HG03575 (cell line): ENCODE measurements around the gene SGMS1.
"Not testable (repeated sequence)": the region's sequence is repeated elsewhere in the genome, so short reads cannot be mapped to it uniquely, and the experiment has no call there.

ENCODE experiments used
- ATAC-seq: cut with Tn5 transposase; IDR thresholded peaks from one replicate; pipeline ENCODE4 v1.9.1; 2021; ENCODE audit not compliant: unreplicated experiment, insufficient number of reproducible peaks, low FRiP score; ENCODE audit errors: extremely low read depth

Gene SGMS1

DNA sequence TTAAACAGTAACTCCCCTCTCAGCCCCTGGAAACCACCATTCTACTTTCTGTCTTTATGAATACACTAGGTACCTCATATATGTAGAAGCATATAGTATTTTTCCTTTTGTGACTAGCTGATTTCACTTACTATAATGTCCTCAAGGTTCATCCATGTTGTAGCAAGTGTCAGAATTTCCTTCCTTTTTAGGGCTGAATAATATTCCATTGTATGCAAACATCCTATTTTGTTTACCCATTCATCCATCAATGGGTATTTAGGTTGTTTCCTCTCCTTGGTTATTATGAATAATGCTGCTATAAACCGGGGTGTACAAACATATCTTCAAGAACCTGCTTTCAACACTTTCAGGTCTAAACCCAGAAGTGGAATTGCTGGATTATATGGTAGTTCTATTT, 125.3 kb downstream of the SGMS1 start:
- ATAC-seq, result no peak

DNA sequence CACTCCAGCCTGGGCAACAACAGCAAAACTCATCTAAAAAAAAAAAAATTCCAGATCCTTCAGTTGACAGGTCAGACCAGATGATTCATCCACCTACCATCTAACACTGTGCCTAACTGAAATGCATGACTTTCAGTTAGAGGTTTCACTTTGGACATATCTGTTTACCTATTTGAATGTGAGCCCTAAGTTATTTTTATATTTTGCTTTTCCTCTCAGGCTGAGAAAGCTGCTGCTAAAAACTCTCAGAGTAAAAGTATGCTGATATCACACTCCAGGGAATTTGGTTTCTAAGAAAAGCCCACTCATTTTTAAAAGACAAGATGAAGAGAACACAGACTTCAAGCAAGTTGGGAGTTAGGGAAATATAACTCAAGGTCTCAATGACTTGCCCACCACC, 126.0 kb downstream of the SGMS1 start:
- peak; percentile 94 for ATAC-seq

DNA sequence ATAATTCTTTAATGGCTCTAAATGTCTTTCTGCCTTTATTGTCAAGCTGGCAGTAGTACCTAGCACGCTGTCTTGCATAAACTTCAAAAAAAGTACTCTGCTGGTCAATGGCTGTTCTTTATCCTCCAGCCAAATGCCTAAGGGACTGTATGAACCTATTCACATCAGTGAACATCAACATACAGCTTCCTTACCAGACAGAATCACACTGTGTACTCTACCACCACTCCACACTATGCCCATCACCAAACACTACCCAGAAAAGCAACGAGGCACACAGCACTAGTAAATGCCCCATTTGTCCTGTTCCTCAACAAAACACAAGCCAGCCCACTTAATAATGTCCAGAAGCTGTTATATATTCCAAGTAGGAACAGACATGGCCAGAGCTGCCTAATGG, 127.5 kb downstream of the SGMS1 start:
- no peak for ATAC-seq

DNA sequence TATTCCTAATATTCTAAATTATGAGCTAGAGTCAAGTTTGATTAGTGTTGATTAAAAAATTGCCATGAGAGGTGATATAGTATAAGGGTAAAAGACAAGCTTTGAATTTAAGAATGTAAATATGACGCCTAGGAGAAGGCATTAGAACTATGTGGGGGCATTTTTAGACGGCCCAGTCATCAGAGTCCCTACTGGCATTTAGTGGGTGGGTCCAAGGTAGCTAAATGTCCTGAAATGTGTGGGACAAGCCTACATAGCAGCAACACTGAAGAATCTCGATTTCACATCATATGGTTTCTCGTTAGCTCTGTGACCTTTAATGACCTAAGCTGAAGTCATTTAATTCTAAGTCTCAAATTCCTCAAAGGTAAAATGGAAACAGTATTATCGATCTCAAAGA, 133.5 kb downstream of the SGMS1 start:
- no peak for ATAC-seq

DNA sequence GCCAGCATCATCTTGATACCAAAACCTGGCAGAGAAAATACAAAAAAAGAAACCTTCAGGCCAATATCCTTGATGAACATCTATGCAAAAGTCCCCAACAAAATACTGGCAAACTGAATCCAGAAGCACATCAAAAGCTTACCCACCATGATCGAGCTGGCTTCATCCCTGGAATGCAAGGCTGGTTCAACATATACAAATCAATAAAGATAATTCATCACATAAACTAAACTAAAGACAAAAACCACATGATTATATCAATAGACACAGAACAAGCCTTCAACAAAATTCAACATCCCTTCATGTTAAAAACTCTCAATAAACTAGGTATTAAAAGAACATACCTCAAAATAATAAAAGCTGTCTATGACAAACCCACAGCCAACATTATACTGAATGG, 139.2 kb downstream of the SGMS1 start:
- not testable (repeated sequence) for ATAC-seq

- no peak for ATAC-seq
Observed at GRCh38 chr10:50480054-50481007, 143.4 kb downstream of the SGMS1 start.

- no peak for ATAC-seq
Observed at GRCh38 chr10:50477287-50478203, 146.2 kb downstream of the SGMS1 start.

DNA sequence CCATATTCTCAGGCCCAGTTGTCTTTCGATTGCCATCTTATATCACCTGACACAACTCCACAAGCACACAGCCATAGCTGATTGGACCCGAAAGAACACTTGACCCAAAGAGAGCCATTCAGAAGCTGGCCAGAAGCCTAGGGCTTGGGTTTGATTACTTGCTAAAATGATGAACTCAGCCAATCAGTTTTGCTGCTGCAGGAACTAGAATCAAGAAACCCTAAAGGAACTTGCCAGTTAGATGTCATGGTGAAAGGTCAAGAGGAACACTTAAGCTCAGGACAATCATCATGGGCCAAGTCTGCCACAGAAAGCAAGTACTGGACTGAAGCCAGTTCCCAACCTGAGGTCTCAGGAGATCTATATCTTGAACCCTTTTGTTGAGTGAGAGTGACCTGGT, 150.0 kb downstream of the SGMS1 start:
- ATAC-seq, result no peak

- no peak for ATAC-seq
Observed at GRCh38 chr10:50472914-50473313, 150.8 kb downstream of the SGMS1 start.

DNA sequence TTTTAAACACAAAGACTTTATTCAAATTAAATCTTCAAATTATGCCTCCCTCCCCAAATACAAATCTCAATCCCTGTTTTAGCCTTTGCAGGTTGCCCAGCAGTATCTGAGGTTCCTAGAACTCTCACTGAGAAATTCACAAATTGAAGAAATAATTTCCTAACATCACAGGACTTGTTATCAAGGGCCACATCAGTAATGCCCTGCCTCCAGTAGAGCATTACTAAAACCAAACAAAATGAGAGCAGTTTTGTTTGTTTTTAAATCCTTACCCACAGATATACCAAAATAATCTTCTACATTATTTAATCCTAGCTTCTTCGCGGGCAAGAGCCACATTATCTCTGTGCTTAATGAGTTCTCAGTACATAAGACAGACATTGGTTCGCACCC, 152.2 kb downstream of the SGMS1 start:
- no peak for ATAC-seq

DNA sequence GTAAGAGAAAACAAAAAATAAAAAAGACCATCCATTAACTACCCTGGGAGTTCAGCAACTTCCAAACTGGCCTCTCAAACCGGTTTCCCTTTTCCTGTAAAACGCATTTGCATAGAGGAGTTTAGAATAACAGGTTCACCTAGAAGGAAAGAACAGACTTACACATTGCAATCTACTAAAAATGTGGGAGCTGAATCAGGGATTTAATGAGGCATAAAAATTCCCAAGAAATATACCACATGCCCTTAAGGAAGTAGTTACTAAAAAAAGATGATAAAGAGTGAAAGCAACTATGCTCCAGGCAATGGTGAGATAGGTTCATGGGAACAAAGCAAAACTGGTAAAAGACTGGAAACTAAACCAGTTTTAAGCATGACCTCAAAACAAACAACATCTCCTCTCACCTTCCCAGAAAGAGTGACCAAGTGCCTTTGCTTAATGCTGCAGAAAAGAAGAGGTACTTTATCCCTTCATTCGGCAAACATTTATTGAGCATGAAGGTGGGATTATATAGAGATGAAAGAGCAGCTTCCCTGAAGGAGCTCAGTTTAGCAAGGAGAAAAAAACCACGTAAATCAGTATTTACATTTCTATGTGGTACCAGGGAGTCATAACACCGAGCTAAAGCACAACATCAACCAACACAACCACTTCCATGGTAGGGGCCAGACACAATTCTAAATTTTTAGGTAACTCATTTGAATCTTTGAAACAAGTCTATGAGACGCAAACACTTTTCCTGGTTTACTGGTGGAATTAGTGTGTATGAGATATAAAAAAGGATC, 152.8 kb downstream of the SGMS1 start:
- ATAC-seq, result no peak

DNA sequence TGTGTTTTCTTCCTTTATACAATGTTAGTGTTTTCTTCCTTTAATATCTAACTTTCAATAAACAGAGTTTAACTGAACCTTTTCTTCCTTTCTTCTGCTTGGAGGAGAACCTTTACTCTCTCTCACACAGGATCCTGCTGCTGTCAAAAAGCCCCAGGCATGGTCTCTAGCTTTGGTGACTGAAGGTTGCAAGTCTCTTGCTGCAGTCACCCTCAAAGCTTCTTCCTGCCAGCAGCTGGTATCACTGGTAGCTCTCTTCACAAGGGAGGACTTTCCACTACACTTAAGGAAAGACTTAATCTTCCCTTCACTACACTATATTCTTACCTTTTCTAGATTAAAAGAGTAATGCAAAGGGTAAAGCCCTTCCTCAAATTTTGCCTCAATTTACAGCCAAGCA, 153.4 kb downstream of the SGMS1 start:
- ATAC-seq, result no peak

GRCh38 chr10:50469778-50470193, 154.0 kb downstream of the SGMS1 start:
- no peak for ATAC-seq

DNA sequence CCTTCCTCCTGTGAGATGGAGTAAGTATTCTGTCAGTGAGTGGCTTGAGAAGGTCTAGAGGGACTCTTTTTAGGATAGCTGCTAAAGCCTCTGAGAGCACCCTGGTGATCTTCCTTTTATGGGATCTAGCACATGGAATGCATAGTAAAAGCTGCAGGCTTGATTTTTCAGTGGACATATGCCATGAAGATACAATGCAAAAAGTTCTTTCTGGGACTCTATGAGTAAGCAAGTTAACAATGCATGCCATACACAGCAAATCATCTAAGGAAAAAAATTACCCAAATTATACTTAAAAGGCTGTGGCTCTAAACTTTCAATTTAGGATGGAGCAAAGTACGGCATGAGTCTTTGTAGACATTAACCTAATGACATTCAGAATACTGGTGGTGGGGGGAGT, 154.5 kb downstream of the SGMS1 start:
- ATAC-seq, result no peak

DNA sequence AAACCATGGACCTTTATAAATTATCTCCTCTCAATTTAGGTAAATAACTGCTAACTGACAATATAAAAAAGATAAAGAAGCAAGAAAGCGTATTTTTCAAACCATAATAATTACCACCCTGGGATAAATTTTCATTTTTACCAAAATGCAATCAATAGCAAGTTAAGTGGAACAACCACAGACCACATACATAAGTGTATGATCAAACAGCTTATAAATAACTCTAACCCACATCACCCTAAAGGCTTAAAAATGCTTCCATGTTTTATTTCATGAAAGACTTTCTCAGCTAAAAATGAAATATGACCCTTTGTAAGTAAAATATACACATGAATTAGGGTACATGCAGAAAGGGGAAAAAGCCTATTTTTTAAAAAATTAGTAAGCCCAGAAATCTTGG, 156.5 kb downstream of the SGMS1 start:
- no peak for ATAC-seq

DNA sequence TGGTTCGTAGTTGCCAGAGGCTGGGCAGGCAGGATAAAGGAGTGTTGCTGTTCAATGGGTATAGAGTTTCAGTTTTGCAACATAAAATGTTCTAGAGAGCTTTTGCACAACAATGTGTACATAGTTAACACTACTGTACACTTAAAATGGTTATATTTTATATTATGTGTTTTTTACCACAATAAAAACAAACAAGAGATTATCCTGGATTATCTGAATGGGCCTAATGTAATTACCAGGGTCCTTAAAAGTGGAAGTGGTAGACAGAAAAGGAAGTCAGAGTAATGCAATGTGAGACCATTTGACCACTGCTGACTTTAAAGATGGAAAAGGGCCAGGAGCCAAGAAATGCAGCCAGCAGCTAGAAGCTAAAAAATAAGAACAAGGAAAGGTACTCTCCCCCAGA, 159.7 kb downstream of the SGMS1 start:
- ATAC-seq, result no peak

DNA sequence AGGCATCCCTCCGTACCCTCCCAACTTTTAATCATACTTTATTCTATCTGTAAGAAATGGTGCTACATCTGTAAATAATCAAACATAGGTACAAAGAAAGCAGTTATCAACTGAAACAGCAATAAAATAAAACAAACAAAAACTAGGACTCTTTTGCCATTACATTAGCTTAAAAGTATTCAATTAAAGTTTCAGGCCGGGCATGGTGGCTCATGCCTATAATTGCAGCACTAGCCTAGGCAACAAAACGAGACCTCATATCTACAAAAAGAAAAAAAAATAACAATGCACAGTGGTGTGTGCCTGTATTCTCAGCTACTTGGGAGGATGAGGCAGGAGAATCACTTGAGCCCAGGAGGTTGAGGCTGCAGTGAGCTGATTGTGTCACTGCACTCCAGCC, 161.9 kb downstream of the SGMS1 start:
- ATAC-seq, result no peak

DNA sequence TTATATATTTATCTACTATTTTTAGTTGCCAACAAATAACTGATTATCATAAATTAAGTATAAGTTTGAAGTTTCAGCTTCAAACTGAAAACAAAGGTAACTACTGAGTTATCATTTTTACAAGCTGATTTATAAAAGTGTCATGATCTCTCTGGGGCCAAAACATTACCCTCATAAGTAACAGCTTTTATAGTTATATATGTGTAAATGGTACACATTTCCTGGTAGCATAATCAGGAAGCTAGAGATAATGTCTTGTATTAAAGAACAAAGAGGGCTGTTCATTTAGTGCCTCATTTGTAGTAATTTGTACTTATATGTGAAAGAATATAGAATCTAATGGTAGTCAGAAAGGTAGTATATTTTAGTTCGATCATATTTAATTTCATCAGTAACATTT, 162.6 kb downstream of the SGMS1 start:
- ATAC-seq, result no peak

- ATAC-seq, result no peak
Observed at GRCh38 chr10:50456719-50457118, 167.0 kb downstream of the SGMS1 start.
